GM10847 (cell line): ENCODE data around the gene KCNH6.

Source experiments
- POLR2A ChIP-seq: IDR thresholded peaks from 2 replicates; pipeline ENCODE4 v1.6.1; 2011; ENCODE audit not compliant: insufficient read length; ENCODE audit errors: extremely low read depth

Gene KCNH6

DNA sequence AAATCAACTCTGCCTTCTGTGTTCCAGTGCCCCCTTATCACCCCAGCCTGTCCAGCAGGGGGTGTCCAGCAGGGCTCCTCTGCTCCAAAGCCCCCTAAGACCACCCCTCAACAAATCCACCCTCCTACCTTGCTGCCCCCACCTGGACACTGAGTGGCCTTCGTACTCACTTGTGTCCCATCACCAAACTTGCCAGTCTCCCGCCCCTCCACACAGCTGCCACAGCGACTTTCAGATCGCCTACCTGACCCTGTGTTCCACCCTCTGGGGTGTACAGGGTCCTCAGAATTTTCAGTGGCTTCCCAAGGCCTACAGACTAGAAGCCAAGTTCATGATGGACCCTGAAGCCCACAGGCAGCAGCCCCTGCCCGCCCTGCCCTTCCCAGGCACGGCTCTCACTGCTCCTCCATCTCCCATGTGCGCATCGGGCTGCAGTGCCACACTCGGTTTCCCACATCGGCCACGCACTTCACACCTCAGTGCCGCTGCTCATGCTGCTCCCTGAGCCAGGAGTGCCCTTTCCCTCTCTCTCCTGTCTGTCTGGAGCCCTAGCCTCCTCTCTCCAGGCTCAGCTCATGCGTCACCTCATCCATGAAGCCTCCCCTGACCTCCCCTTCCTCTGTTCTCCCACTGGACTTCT is 11.8 kb downstream of the KCNH6 start:
- no peak for TF ChIP-seq POLR2A

- no peak for TF ChIP-seq POLR2A
These were observed 12.5 kb downstream of the KCNH6 start for GRCh38 chr17:63535640-63536039.

GRCh38 chr17:63537001-63537400 is 13.8 kb downstream of the KCNH6 start:
- no peak for TF ChIP-seq POLR2A

DNA sequence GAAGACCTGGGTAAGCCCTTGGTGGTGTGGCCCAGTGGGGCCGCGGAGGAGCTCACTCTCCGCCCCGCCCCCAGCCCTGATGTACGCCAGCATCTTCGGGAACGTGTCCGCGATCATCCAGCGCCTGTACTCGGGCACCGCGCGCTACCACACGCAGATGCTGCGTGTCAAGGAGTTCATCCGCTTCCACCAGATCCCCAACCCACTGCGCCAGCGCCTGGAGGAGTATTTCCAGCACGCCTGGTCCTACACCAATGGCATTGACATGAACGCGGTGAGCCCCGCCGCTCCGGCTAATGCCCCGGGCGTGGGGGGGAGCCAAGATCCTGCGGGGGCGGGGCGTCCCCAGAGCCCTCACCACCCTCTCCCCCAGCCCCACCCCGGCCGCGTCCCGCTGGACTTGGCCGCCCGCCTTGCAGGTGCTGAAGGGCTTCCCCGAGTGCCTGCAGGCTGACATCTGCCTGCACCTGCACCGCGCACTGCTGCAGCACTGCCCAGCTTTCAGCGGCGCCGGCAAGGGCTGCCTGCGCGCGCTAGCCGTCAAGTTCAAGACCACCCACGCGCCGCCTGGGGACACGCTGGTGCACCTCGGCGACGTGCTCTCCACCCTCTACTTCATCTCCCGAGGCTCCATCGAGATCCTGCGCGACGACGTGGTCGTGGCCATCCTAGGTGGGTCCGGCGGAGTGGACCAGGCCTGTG is 15.0 kb downstream of the KCNH6 start:
- no peak for TF ChIP-seq POLR2A

- TF ChIP-seq POLR2A, result no peak
These were observed 15.8 kb downstream of the KCNH6 start for GRCh38 chr17:63538693-63539595.

GRCh38 chr17:63540590-63540989 is 17.4 kb downstream of the KCNH6 start:
- no peak for TF ChIP-seq POLR2A

DNA sequence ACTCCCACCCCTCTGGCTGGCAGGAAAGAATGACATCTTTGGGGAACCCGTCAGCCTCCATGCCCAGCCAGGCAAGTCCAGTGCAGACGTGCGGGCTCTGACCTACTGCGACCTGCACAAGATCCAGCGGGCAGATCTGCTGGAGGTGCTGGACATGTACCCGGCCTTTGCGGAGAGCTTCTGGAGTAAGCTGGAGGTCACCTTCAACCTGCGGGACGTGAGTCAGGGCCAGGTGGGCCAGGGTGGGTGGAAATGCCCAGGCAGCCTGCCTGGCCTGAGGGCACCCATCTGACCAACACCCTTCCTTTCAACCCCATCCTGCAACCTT is 19.0 kb downstream of the KCNH6 start:
- TF ChIP-seq POLR2A, result no peak

GRCh38 chr17:63542942-63543821 is 20.0 kb downstream of the KCNH6 start:
- TF ChIP-seq POLR2A, result no peak

DNA sequence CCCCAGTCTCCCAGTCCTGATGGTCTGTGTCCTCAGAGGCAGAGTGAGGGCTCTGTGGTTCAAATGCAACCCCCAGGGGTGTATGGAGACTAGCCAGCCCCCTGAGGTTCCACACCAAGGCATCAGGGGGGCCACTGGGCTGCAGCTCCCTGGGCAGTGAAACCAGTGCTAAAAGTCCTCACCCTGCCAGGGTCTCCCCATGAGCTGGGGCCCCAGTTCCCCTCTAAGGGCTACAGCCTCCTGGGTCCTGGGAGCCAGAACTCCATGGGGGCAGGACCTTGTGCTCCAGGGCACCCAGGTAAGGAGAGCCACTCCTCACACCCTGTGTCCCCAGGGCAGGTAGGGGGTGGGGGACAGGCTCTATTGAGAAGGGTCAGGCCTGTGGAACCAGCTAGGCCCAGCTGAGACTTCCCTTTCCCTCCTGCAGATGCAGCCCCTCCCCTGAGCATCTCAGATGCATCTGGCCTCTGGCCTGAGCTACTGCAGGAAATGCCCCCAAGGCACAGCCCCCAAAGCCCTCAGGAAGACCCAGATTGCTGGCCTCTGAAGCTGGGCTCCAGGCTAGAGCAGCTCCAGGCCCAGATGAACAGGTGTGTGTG is 20.8 kb downstream of the KCNH6 start:
- TF ChIP-seq POLR2A, result no peak

DNA sequence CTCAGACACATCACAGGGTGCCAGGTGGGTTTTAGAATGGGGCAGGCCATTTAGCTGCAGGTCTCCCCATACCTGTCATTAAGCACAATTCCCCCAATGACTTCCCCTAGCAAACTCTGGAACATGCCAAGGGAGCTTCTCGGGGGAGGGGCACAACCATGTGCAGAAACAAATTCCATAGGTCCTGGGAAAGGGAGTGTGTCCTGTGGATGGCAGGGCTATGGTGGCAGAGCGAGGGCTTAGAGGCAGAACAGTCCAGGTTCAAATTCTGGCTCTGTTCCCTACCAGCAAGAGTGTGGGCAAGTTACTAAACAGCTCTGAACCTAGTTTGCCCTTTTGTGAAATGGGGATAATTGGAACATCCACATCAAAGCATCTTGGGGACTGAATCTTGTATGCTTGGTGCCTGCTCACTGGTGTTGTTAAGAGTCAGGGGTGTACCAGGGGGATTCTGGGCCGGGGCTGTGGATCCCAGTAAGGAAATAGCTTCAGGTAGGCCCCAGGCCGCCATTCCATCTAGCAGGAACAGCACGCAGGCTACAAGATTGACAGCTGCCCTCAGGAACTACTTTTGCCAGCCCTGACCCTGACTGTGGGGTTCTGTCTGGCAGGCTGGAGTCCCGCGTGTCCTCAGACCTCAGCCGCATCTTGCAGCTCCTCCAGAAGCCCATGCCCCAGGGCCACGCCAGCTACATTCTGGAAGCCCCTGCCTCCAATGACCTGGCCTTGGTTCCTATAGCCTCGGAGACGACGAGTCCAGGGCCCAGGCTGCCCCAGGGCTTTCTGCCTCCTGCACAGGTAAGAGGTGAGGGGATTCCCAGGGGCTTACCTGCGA is 21.5 kb downstream of the KCNH6 start:
- TF ChIP-seq POLR2A, result no peak

DNA sequence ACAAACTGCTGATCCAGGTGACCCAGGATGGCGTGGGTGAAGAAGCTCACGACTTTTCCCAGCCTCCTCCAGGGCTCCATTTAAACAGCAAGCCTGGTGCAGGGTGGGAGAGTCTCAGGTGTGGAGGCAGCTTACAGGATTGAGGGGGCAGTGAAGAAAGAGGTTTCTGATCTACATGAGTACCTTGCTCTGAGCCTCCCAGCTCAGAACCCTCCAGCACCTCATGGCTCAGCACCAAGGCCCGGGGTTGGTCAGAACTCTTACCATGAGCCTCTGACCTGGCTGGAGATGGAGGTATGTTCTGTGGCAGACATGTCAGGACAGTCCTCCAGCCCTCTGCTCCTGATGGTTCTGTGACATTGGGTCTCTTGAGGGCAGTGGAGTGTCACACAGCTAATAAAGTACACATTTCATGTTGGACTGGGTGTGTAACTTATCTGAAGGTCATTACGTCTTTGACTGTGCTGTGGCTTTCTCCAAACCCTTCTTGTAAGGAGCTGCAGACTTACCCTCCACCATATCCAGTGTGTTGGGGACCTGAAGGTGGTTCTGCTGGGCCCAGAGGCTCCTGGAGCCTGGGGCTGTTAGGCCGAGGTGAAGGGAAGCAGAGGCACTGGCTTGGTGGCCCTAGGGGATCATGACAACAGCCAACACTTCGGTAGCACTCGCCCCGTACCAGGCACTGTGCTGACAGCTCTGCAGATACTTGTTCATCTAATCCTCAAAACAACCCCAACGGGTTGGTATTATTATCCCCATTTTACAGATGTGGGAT is 23.3 kb downstream of the KCNH6 start:
- TF ChIP-seq POLR2A, result no peak

GRCh38 chr17:63547083-63547523 is 23.9 kb downstream of the KCNH6 start:
- TF ChIP-seq POLR2A, result no peak

DNA sequence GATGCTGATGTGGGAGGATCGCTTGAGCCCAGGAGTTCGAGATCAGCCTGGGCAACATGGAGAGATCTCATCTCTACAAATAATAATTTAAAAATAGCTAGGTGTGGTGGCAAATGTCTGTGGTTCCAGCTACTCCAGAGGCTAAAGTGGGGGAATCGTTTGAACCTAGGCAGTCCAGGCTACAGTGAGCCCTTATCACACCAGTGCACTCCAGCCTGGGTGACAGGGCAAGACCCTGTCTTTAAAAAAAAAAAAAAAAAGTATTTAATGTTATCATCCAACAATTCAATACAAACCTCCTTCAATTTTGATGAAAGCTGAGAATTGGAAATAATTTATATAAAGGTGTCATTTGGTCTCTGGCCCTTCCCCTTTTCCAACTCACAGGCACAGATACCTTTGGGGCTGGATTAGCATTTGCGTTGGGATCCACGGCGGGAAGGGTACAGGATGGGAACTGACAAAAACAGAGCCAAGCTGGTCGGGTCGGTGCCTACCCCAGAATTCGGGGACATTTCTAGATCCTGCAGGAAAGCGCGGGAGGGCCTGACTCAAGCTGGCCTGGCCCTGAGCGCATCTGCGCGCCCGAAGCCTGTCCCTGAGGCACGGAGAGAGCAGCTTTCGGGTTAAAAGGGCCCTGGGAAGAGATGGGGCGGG is 26.3 kb downstream of the KCNH6 start:
- TF ChIP-seq POLR2A, result no peak
